WTC11 (cell line): Measurements from ENCODE around the gene ZNF555. TPM values are rescaled to one million over a fixed set of nuclear protein-coding genes. Genes with fewer than 3 reads are reported as not detected.
"Not testable (repeated sequence)": the region's sequence is repeated elsewhere in the genome, so short reads cannot be mapped to it uniquely, and the experiment has no call there.

ENCODE experiments used
- ATAC-seq: fragments of 200-7000 bp; cut with Tn5 transposase; 2 replicates; pipeline ENCODE4 v1.10.0; 2021; ENCODE audit warnings: mild to moderate bottlenecking, moderate library complexity
- CTCF ChIA-PET: fragments of 300-600 bp; sonication (Branson Sonifier 250); formaldehyde crosslinking; loops from one replicate; lab custom pipeline; 2021; ENCODE audit warnings: antibody characterized with exemption; lab: Charles Lee
- POLR2A ChIA-PET: fragments of 350-600 bp; sonication (Branson Sonifier 250); formaldehyde crosslinking; loops from one replicate; lab custom pipeline; 2021; ENCODE audit warnings: antibody characterized with exemption; lab: Charles Lee
- DNase-seq: peaks from one replicate; pipeline ENCODE4 v3.0.0; 2021; ENCODE audit warnings: low spot score
- H3K27ac Mint-ChIP-seq: 2 replicates; pipeline ENCODE4 v1.8.0; 2021; ENCODE audit warnings: mixed read lengths
- H3K27me3 Mint-ChIP-seq: 2 replicates; pipeline ENCODE4 v1.8.0; 2021; ENCODE audit warnings: low read depth, mild to moderate bottlenecking, moderate library complexity, mixed read lengths
- H3K36me3 Mint-ChIP-seq: 2 replicates; pipeline ENCODE4 v1.8.0; 2021; ENCODE audit warnings: mixed read lengths
- H3K4me1 Mint-ChIP-seq: 2 replicates; pipeline ENCODE4 v1.8.0; 2022; ENCODE audit warnings: mixed read lengths
- H3K4me3 Mint-ChIP-seq: 2 replicates; pipeline ENCODE4 v1.8.0; 2021; ENCODE audit warnings: mild to moderate bottlenecking, moderate library complexity, mixed read lengths
- H3K9me3 Mint-ChIP-seq: 2 replicates; pipeline ENCODE4 v1.8.0; 2021; ENCODE audit warnings: mixed read lengths
- CBFB ChIP-seq: sonication (generic); formaldehyde crosslinking; IDR thresholded peaks from 2 replicates; pipeline ENCODE4 v1.8.1; 2022; ENCODE audit warnings: mild to moderate bottlenecking, low read depth, missing genetic modification reagents
- EMX1 ChIP-seq: fragments of 250-450 bp; sonication (Bioruptor Pico); IDR thresholded peaks from 2 replicates; pipeline ENCODE4 v1.8.0; 2021; ENCODE audit warnings: mild to moderate bottlenecking
- ETV6 ChIP-seq: sonication (generic); formaldehyde crosslinking; IDR thresholded peaks from 2 replicates; pipeline ENCODE4 v1.8.1; 2022; ENCODE audit warnings: mild to moderate bottlenecking, missing genetic modification reagents
- GABPB1 ChIP-seq: sonication (generic); formaldehyde crosslinking; IDR thresholded peaks from 2 replicates; pipeline ENCODE4 v1.8.1; 2023; ENCODE audit warnings: mild to moderate bottlenecking, missing genetic modification reagents
- HMGXB4 ChIP-seq: sonication (generic); formaldehyde crosslinking; IDR thresholded peaks from 2 replicates; pipeline ENCODE4 v1.8.1; 2023; ENCODE audit warnings: mild to moderate bottlenecking, moderate library complexity, missing genetic modification reagents
- IRF2 ChIP-seq: sonication (generic); formaldehyde crosslinking; IDR thresholded peaks from 2 replicates; pipeline ENCODE4 v1.8.0; 2022; ENCODE audit warnings: low read depth, missing genetic modification reagents, borderline replicate concordance
- JUN ChIP-seq: sonication (generic); formaldehyde crosslinking; IDR thresholded peaks from 2 replicates; pipeline ENCODE4 v1.8.0; 2023; ENCODE audit warnings: mild to moderate bottlenecking, missing genetic modification reagents
- NFE2L1 ChIP-seq: sonication (generic); formaldehyde crosslinking; IDR thresholded peaks from 2 replicates; pipeline ENCODE4 v1.8.1; 2023; ENCODE audit warnings: missing genetic modification reagents
- NR3C1 ChIP-seq: sonication (generic); formaldehyde crosslinking; conservative IDR thresholded peaks from 2 replicates; pipeline ENCODE4 v1.8.1; 2023; ENCODE audit warnings: low read depth, mild to moderate bottlenecking, missing genetic modification reagents
- TEAD1 ChIP-seq: sonication (generic); formaldehyde crosslinking; IDR thresholded peaks from 2 replicates; pipeline ENCODE4 v1.8.0; 2022; ENCODE audit warnings: mild to moderate bottlenecking, missing genetic modification reagents
- USF2 ChIP-seq: sonication (generic); formaldehyde crosslinking; IDR thresholded peaks from 2 replicates; pipeline ENCODE4 v1.8.1; 2023; ENCODE audit warnings: mild to moderate bottlenecking, missing genetic modification reagents, moderate library complexity
- ZNF138 ChIP-seq: sonication (generic); formaldehyde crosslinking; conservative IDR thresholded peaks from 2 replicates; pipeline ENCODE4 v1.8.1; 2022; ENCODE audit warnings: mild to moderate bottlenecking, moderate library complexity, missing genetic modification reagents
- ZNF232 ChIP-seq: sonication (generic); formaldehyde crosslinking; IDR thresholded peaks from 2 replicates; pipeline ENCODE4 v1.8.0; 2022; ENCODE audit warnings: mild to moderate bottlenecking, missing genetic modification reagents
- ZNF317 ChIP-seq: sonication (generic); formaldehyde crosslinking; IDR thresholded peaks from 2 replicates; pipeline ENCODE4 v1.8.1; 2023; ENCODE audit warnings: low read depth, mild to moderate bottlenecking, moderate library complexity, missing genetic modification reagents, borderline replicate concordance
- total RNA-seq: library from RNA; stranded (reverse); gene quantifications from 3 replicates; pipeline ENCODE4 v1.2.3, GENCODE V29; 2021
- TF ChIP-seq, protein P1 (sequence below): sonication (generic); formaldehyde crosslinking; IDR thresholded peaks from 2 replicates; pipeline ENCODE4 v1.8.1; 2023; ENCODE audit warnings: mild to moderate bottlenecking, missing genetic modification reagents, moderate library complexity
- TF ChIP-seq, protein P2 (sequence below): sonication (generic); formaldehyde crosslinking; IDR thresholded peaks from 2 replicates; pipeline ENCODE4 v1.8.1; 2023; ENCODE audit warnings: mild to moderate bottlenecking, missing genetic modification reagents
- TF ChIP-seq, protein P3 (sequence below): fragments of 250-450 bp; sonication (Bioruptor Pico); IDR thresholded peaks from 2 replicates; pipeline ENCODE4 v1.9.0; 2021; ENCODE audit warnings: moderate library complexity, mild to moderate bottlenecking, inconsistent platforms, borderline replicate concordance
- TF ChIP-seq, protein P4 (sequence below): sonication (generic); formaldehyde crosslinking; conservative IDR thresholded peaks from 2 replicates; pipeline ENCODE4 v1.8.1; 2022; ENCODE audit warnings: mild to moderate bottlenecking, missing genetic modification reagents
- TF ChIP-seq, protein P5 (sequence below): sonication (generic); formaldehyde crosslinking; IDR thresholded peaks from 2 replicates; pipeline ENCODE4 v1.8.0; 2022; ENCODE audit warnings: mild to moderate bottlenecking, missing genetic modification reagents

The ZNF555 gene
- total RNA-seq, 1 experiment from 2014 or later = 6.6 TPM

GRCh38 chr19:2815923-2816322, 25.4 kb upstream of the ZNF555 start (continued):
- TF ChIP-seq, protein P1, sequence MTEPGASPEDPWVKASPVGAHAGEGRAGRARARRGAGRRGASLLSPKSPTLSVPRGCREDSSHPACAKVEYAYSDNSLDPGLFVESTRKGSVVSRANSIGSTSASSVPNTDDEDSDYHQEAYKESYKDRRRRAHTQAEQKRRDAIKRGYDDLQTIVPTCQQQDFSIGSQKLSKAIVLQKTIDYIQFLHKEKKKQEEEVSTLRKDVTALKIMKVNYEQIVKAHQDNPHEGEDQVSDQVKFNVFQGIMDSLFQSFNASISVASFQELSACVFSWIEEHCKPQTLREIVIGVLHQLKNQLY = no peak

DNA sequence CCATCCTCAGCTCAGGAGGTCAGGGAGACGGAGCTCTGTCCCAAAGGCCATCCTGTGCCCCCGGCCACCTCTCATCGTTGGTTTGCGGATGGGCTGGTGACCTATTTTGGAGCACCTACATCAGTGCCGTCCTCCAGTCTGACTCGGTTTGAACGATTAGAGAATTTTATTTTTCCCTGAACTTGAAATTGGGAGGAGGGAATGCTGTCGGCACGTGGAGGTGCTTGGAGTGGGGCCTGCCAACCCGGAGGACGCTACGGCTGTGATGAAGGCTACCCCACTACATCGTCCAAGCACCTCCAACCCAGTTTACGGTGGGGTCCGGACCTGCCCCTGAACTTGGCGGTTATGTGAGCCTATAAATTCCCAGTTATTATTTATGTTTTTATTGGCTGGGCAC, 24.6 kb upstream of the ZNF555 start:
- ATAC-seq (no peak), DNase-seq (no peak)
- H3K4me1 Mint-ChIP-seq = no peaks in the 10 kb centered on the region
- H3K27me3 Mint-ChIP-seq = no peaks in the 10 kb centered on the region
- no peak overlapping the region for H3K4me3 Mint-ChIP-seq
- H3K9me3 Mint-ChIP-seq = no peaks in the 10 kb centered on the region; the same call in 1 of the 2 replicates
- no peaks in the 10 kb centered on the region for H3K36me3 Mint-ChIP-seq
- ChIA-PET POLR2A (no interaction called here), CTCF (no interaction called here)
- no peak overlapping the region for H3K27ac Mint-ChIP-seq
- TF ChIP-seq, protein P2, sequence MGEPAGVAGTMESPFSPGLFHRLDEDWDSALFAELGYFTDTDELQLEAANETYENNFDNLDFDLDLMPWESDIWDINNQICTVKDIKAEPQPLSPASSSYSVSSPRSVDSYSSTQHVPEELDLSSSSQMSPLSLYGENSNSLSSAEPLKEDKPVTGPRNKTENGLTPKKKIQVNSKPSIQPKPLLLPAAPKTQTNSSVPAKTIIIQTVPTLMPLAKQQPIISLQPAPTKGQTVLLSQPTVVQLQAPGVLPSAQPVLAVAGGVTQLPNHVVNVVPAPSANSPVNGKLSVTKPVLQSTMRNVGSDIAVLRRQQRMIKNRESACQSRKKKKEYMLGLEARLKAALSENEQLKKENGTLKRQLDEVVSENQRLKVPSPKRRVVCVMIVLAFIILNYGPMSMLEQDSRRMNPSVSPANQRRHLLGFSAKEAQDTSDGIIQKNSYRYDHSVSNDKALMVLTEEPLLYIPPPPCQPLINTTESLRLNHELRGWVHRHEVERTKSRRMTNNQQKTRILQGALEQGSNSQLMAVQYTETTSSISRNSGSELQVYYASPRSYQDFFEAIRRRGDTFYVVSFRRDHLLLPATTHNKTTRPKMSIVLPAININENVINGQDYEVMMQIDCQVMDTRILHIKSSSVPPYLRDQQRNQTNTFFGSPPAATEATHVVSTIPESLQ = no peak
- no peak for TF ChIP-seq NFE2L1 (CRISPR knock-in tag)
- TF ChIP-seq ZNF232 (CRISPR knock-in tag) = no peak
- TF ChIP-seq, protein P1 = no peak
- no peak for TF ChIP-seq ZNF317 (CRISPR knock-in tag)
- TF ChIP-seq IRF2 (CRISPR knock-in tag) = no peak
- TF ChIP-seq EMX1 = no peak
- TF ChIP-seq, protein P3, sequence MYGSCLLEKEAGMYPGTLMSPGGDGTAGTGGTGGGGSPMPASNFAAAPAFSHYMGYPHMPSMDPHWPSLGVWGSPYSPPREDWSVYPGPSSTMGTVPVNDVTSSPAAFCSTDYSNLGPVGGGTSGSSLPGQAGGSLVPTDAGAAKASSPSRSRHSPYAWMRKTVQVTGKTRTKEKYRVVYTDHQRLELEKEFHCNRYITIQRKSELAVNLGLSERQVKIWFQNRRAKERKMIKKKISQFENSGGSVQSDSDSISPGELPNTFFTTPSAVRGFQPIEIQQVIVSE (CRISPR knock-in tag) = no peak
- TF ChIP-seq CBFB (CRISPR knock-in tag) = no peak
- no peak for TF ChIP-seq TEAD1 (CRISPR knock-in tag)
- TF ChIP-seq NR3C1 (CRISPR knock-in tag) = no peak

GRCh38 chr19:2817237-2817829, 23.9 kb upstream of the ZNF555 start:
- not testable (repeated sequence) for DNase-seq, H3K27ac Mint-ChIP-seq

GRCh38 chr19:2819540-2820111, 21.6 kb upstream of the ZNF555 start, which contains the start of gene ZNF554:
Gene ZNF554, plus strand, starts transcription at chr19:2819868. Its CDS starts 204 bp downstream, at chr19:2820072.
- Mint-ChIP-seq H3K27ac (0 out of 2 replicates have a peak within 1 kb of the TSS, but pooled peaks have one; percentile 49), H3K9me3 (no peaks in the 10 kb centered on the region; the same call in 1 of the 2 replicates), H3K4me3 (peak within 1 kb of the TSS; percentile 91), H3K4me1 (no peaks in the 10 kb centered on the region), H3K36me3 (peaks cover 5% of the 10 kb centered on the region), H3K27me3 (no peaks in the 10 kb centered on the region)
- peak; percentile 100 for DNase-seq
- ChIA-PET CTCF (interaction anchor here (0.5 to 2.1 kb wide), 12 partner anchors 10 to 658 kb away, joined by 3 to 14 read pairs (median 3); partner anchors contain the start of genes ZNF555 and ZNF57), POLR2A (interaction anchor here (0.8 kb wide), 1 partner anchor 35 kb away, joined by 3 read pairs; the partner anchor contains the start of gene THOP1)
- ATAC-seq = peak; percentile 91
- TF ChIP-seq ZNF138 (no peak), GABPB1 (peak; percentile 76), ETV6 (CRISPR knock-in tag) (peak; percentile 53; the same call in 1 of the 2 replicates), HMGXB4 (CRISPR knock-in tag) (peak; percentile 83), USF2 (CRISPR knock-in tag) (peak; percentile 54), JUN (CRISPR knock-in tag) (no peak)
- TF ChIP-seq, protein P4, sequence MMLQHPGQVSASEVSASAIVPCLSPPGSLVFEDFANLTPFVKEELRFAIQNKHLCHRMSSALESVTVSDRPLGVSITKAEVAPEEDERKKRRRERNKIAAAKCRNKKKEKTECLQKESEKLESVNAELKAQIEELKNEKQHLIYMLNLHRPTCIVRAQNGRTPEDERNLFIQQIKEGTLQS (CRISPR knock-in tag) = no peak
- TF ChIP-seq, protein P5, sequence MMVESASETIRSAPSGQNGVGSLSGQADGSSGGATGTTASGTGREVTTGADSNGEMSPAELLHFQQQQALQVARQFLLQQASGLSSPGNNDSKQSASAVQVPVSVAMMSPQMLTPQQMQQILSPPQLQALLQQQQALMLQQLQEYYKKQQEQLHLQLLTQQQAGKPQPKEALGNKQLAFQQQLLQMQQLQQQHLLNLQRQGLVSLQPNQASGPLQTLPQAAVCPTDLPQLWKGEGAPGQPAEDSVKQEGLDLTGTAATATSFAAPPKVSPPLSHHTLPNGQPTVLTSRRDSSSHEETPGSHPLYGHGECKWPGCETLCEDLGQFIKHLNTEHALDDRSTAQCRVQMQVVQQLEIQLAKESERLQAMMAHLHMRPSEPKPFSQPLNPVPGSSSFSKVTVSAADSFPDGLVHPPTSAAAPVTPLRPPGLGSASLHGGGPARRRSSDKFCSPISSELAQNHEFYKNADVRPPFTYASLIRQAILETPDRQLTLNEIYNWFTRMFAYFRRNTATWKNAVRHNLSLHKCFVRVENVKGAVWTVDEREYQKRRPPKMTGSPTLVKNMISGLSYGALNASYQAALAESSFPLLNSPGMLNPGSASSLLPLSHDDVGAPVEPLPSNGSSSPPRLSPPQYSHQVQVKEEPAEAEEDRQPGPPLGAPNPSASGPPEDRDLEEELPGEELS = no peak

More at GRCh38 chr19:2817237-2817829, 23.9 kb upstream of the ZNF555 start:
- CTCF ChIA-PET, H3K9me3 Mint-ChIP-seq, H3K4me1 Mint-ChIP-seq, ATAC-seq, POLR2A ChIA-PET, H3K36me3 Mint-ChIP-seq, H3K27me3 Mint-ChIP-seq: not testable (repeated sequence)
- H3K4me3 Mint-ChIP-seq = peak overlapping the region; percentile 12; the same call in 1 of the 2 replicates
